GM18505 (cell line): ENCODE measurements around the gene LAMB3.

Experiments
- ATAC-seq: cut with Tn5 transposase; IDR thresholded peaks from one replicate; pipeline ENCODE4 v1.9.1; 2021; ENCODE audit not compliant: unreplicated experiment
- POLR2A ChIP-seq: IDR thresholded peaks from 4 replicates; pipeline ENCODE4 v1.6.1; 2011; ENCODE audit warnings: borderline replicate concordance; ENCODE audit not compliant: insufficient read depth, insufficient read length; ENCODE audit errors: extremely low read depth

Gene LAMB3

DNA sequence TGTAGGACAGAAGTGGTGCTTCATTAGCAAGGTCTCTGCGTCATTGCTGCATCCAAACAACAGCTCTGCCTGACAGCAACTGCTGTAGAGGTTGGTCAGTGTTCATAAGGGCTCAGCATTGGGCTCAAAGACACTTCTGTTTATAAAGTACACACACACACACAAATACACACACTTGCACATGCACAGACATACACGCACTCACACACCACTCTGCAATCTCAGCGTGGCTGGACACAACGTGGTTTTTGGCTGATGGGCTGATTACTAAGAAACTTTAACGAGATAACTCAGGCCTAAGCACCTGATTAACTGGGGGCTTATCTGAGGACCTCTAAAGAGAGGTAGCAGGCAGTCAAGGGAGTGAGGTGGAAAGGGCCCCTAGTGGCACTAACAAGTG, 48.3 kb downstream of the LAMB3 start:
- no peak for TF ChIP-seq POLR2A
- ATAC-seq: no peak

DNA sequence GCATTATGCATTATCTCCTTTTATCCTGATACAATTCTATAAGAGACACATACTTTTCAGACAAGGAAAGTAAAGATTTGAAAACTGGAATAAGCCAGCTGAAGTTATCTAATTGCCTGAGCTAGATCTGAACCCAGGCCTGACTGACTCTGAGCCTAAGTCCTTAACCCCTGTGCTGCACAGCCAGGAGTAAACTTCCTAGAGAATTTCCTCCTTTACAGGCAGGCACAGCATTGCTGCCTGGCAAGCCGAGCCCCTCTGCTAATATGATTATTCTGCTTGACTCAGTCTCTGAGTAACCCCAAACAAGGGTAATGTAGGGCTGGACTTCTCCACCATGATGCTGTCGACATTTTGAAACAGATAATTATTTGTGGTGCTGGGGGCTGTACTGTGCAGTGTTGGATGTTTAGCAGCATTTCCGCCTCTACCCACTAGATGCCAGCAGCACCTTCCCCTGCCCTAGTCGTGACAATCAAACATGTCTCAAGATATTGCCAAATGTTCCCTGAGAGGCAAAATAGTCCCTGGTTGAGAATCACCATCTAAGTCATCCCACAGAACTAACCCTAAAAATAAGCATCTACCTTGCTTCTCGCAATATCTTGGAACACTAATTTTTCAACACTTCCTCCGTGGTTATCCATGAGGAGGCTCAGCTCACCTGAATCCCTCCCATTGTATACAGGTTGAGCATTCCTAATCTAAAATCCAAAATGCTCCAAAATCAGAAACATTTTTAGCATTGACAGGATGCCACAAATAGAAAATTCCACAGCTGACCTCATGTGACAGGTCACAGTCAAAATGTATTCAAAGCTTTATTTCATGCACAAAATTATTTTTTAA, 50.2 kb downstream of the LAMB3 start:
- ATAC-seq: no peak

DNA sequence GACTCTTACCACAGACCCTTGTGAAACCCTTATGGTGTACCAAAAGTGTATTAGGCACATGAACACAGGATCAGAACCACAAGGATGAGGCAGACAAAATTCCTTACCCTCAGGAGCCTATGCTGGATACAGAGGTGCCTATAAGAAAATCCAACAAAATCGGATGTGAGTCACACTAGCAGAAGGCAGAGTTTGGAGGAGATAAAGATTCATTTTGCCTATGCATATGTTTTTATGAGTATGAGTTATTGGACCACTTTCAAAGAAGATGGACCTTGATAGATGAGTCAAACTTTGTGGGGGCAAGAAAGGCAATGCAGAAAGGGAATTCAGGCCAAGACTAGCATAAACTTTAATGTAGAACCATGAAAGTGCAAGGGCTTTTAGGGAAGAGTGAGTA, 51.7 kb downstream of the LAMB3 start:
- no peak for TF ChIP-seq POLR2A
- ATAC-seq: no peak

More for the DNA sequence above, 50.2 kb downstream of the LAMB3 start:
- TF ChIP-seq POLR2A: no peak

DNA sequence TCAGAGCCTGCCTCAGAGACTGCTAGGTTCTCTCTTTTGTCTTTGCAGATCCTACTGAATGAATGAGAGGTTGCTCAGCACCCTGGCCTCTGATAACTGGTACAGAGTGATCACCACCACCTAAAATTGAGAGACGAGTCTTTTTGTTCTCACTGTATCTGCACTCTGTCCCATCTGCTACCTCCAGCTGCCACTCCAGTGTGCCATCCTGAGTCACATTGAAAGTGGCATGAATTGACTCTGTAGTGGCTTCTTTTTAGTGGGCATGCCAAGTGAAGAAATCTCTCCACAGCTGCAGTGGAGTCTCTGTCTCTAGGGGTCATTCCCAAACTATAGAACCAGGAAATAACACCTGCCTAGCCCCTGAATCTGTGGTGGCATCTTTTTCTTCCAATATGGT, 54.0 kb downstream of the LAMB3 start:
- TF ChIP-seq POLR2A: no peak
- ATAC-seq: no peak

DNA sequence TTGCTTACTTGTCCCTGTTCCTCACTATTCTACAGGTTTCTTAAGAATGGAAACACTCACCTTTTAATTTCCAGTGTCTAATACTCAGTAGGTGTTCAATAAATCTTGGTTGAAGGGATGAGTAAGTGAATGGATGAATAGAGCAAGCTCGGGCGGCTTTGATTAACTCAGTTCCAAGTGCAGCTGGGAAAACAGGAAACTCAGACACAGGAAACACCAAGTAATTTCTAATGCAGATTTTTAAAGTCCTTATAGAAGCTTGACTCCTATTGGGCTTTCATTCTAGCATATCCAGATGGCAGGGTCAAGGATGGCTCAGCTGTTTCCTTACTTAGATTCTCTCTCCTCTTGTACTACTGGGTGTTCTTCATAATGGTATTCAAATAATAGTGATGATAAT, 54.7 kb downstream of the LAMB3 start:
- ATAC-seq: no peak

DNA sequence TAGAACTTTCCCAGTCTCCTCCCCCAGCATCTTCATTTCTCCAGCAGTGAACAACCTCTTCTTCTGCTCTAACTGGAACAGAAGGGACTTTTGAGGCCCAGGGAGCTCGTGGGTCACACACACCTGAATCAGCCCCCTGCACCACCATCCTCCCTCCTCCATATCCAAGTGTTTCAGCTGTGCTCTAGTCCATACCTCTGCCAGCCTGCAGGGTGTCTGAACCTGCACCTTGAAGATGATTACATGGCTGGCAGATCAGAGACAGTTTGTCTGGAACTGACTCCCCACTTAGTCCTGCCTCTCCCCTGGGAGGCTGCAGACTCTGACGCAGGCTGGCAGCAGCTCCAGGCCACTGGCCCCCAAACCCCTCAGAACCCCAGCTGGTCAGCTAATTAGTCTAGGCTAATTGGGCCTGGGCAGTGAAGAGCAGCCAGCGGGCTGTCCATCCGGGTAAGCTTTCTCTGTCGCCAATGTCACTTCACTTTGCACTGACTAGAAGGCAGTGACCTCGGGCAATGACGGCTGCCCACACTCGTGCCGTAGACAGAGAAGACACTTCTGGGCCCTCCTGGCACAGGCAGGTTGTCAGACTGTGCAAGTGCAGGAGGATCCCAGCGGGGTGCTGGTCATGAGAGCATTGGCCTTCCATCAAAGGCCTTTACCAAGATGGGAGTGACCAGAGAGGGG, 56.5 kb downstream of the LAMB3 start:
- ATAC-seq: no peak
- no peak for TF ChIP-seq POLR2A

More for the DNA sequence above, 54.7 kb downstream of the LAMB3 start:
- no peak for TF ChIP-seq POLR2A

DNA sequence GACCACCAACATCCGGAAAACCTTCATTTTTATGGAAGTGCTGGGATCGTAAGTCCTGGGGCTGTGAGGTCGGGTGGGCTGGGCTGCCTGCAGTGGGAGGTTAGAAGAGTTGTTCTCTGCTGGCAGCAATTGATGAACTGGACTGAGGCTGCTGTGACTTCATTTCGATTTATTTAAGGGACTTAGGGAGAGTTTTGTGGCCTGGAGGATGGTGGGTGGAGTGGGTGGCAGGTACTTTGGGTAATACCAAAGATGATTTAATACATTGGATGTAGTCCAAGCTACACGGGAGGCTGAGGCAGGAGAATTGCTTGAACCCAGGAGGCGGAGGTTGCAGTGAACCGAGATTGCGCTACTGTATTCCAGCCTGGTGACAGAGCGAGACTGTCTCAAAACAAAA, 57.2 kb downstream of the LAMB3 start:
- TF ChIP-seq POLR2A: no peak
- ATAC-seq: no peak

DNA sequence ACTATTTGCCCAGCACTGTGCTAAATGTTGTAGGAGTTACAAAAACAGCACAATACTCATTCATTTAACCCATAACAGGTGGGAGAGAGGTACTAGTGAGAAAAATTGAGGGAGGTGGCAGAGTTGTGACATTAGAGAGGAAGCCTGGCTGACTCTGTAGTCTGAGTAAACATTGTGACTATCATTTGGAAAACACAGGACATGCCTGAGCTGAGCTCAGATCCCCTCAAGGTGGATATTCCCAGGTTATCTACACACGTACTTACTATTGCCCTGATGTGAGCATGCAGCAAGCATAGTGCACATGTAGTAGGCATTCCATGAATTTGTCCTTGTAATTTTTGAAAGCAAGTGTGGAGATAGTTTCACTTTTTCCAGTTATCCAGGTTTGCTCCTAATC, 57.8 kb downstream of the LAMB3 start:
- TF ChIP-seq POLR2A: no peak
- ATAC-seq: no peak

DNA sequence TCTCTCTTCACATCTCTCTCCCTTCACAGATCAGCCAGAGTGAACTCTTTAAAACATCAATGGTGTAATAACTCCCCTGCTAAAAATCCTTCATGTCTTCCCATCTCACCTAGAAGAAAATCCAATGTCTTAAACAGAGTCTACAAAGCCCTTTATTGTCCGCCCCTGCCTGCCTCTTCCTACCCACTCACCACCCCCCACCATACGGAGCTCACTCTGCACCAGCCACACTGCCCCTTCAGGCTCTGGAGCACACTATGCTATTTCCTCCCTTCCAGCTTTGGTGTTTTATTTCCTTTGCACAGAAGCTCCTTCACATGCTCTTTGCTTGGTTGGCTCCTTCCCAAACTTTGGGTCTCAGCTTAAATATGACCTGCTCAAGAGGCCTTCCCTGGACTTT, 58.5 kb downstream of the LAMB3 start:
- TF ChIP-seq POLR2A: no peak
- ATAC-seq: no peak

DNA sequence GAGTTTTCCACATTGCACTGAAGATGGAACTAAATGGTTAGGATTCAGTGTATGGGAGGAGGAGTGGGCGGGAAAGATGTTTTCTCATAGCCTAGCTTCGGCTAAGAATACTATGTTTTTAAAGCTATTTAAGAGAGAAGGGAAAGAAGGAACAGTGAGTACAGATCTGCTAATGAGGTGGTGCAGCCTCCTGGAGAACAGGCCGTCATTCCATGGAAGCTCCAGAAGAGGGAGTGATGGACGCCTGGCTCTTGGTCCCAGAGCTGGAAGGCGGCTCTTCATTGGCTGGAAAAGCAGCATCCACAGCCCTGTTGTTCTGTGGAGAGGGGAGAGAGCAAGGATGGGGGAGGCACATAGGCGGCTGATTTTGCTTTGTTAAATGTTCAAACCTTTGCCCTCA, 61.8 kb downstream of the LAMB3 start:
- no peak for TF ChIP-seq POLR2A

DNA sequence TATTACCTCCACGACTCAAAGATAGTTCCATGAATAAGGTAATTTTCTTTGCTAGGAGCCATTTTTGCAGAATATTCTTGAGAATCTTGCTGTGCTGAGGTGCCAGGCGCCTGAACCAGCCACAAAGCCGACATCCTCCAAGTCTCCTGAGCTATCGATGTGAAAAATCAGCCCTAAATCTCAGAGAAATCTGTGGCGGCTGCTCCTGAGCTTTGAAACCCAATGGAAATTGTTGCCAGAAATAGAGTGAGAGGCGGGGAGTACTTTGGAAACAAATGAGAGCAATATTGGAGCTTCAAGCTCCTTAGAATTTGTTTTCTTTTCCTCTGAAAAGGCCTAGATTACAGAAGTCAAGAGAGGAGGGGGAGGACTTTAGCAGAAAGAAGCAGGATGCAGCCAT, 62.4 kb downstream of the LAMB3 start:
- TF ChIP-seq POLR2A: no peak
- ATAC-seq: no peak

More for the DNA sequence above, 61.8 kb downstream of the LAMB3 start:
- ATAC-seq: no peak

DNA sequence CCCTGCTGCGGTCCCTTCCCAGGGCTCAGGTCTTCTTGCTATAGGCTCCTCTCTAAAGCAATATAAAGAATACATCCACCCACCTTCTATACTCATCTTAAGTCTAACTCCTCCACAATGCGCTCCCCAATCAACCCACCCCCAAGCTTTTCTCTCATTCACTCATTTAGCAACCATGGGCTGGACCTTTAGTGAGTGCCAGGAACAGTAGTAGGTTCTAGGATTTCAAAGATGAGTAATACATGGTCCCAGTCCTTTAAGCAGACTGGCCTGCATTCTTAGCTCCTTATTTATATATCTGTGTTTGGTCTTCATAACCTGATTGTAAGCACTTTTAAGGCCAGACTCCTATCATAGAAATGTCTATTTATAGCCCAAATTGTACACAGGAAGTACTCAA, 62.8 kb downstream of the LAMB3 start:
- ATAC-seq: no peak
- TF ChIP-seq POLR2A: no peak

DNA sequence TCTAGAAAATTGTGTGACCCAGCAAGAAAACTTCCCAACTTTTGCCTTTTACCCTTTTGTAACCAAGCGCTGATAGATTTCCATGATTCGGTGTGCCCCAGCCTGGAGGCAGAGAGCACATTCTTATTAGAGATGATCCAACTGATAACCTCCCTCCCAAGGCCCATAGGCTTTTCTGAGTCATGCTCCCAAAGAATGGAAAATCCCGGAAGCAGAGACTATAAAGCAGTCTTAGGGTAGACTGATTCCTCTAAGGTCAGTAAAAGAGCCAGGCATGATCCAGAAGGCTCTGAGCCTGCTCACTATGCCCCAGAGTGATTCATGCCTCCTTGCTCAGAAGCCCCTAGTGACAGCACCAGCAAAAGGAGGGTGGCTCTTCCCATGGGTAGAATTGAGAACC, 64.4 kb downstream of the LAMB3 start:
- no peak for TF ChIP-seq POLR2A
- no peak for ATAC-seq

DNA sequence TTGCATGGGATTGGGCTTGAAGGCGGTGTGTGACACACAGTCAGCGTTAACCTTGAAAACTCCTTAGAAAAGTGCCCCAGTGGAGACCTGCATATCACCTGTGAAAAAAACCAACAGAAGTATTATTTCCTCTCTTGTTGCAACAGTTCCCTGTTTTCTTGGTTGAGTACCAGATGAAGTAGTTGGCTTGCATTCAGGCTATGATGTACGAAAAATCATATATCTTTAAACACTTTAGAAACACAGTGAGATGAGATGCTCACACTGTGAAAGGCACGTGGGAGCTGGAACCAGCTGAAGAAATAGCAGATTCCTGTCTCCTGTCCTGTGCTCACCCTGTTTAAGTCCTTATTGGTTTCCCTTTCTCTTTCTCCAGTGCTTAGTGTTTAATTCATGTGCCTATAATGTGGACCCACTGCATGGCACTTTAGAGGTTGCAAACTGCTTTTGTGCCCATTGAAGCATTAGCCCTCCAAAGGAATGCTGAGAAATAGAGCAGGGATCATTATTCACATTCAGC, 65.9 kb downstream of the LAMB3 start:
- TF ChIP-seq POLR2A: no peak
- ATAC-seq: no peak
